LNCAP (cell line): ENCODE results near the gene EQTN.

Experiments
- TF ChIP-seq, protein P1 (sequence below): fragments of 450-650 bp; IDR thresholded peaks from 2 replicates; pipeline ENCODE4 v1.5.1; 2017; ENCODE audit warnings: mild to moderate bottlenecking

EQTN gene

DNA sequence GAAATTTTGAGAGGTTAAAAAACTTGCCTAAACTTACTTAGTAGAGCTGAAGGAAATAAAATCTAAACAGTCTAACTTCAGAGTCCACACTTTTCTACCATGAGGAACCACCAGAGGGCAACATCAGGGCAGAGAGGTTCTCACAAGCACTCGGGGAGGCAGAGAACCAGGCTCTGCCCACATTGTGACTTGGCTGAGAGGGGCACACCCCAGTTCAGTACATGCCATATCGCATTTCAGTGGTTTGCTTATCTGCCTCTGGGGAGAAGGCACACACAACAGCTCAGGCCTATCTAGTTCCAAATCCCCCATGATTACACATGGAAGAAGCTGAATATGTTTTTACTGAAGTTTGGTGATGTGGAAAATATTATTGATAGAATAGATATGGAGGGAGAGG is 49.2 kb downstream of the EQTN start:
- TF ChIP-seq, protein P1, sequence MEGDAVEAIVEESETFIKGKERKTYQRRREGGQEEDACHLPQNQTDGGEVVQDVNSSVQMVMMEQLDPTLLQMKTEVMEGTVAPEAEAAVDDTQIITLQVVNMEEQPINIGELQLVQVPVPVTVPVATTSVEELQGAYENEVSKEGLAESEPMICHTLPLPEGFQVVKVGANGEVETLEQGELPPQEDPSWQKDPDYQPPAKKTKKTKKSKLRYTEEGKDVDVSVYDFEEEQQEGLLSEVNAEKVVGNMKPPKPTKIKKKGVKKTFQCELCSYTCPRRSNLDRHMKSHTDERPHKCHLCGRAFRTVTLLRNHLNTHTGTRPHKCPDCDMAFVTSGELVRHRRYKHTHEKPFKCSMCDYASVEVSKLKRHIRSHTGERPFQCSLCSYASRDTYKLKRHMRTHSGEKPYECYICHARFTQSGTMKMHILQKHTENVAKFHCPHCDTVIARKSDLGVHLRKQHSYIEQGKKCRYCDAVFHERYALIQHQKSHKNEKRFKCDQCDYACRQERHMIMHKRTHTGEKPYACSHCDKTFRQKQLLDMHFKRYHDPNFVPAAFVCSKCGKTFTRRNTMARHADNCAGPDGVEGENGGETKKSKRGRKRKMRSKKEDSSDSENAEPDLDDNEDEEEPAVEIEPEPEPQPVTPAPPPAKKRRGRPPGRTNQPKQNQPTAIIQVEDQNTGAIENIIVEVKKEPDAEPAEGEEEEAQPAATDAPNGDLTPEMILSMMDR: peak; percentile 80
